HK-2 (cell line): ENCODE measurements around the gene SLC38A8.

ENCODE experiments used
- DNase-seq: peaks from one replicate; pipeline ENCODE4 v3.0.0-alpha.2; 2018; ENCODE audit not compliant: unreplicated experiment

The SLC38A8 gene

DNA sequence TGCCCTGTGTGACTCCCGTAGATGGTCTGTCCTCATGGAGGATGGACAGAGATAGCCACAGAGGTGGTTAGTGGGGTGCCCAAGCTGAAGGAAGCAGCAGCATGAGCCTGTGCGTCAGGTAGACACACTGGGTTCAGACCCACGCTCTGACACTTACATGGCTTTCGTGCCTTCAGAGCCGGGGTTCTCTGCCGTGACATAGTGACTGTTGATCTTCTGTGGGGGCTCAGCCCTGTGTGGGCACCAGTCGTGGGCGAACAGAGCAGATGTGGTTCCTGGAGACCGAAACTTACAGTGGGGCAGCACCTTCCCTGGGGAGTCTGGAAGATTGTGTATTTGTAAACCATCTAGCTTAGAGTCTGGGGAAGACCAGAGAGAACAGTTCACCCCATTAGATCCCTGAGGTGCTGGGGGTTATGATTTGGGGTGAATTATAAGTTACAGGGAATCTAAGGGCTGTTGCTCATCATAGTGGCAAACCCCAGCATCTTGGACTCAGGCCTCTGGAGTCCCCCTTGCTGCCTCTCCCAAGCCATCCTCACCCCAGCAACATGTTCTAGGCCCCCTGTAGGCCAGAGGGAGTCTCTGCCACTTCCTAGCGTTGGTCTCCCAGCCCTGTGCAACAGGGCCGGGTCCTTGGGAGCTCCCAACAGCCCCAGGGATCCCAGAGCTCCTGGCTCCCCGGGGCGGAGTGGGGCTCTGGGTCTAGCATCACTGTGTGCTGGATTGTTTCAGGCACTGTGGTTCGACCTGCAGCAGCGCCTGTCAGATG lies 45.9 kb downstream of the SLC38A8 start:
- DNase-seq = no peak

DNA sequence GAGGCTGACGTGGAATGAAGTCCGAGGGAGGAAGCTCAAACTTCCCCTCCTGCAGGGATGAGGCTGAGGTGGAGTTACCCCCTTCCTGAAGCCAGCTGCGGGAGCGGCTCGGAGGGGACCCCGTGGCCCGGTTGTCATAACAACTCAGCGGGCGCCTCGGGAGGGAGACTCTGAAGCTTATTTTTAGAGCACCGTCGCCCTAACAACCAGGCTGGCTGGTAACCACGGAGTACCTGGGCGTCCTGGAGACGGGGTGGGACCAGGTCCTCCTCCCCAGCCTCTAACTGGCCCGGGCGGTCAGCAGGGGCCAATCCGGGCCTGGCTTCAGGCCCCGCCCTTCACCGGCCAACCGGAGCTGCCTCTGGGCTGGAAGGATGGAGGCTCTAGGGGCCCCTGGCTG lies 46.8 kb downstream of the SLC38A8 start:
- DNase-seq = no peak

DNA sequence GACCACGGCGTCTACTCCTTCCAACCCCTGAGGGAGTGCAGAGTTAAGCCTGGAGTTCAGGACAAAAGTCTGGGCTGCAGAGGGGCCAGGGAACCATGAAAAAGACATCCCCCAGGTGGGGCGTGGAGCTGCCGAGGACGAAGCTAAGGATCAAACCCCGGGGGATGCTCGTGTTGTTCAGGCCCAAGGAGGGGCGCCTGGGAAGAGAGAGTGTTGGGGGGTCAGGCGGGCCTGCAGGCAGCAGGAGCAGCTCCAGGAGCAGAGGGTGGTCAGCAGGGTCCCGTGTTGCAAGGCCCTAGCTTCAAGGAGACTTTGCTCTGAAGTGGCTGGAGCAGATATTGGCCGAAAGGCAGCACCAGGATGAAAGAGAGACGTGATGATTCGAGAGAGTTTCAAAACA lies 47.9 kb downstream of the SLC38A8 start:
- no peak for DNase-seq

- DNase-seq = peak; percentile 27
Measured at GRCh38 chr16:83994087-83994486, 48.5 kb downstream of the SLC38A8 start.

DNA sequence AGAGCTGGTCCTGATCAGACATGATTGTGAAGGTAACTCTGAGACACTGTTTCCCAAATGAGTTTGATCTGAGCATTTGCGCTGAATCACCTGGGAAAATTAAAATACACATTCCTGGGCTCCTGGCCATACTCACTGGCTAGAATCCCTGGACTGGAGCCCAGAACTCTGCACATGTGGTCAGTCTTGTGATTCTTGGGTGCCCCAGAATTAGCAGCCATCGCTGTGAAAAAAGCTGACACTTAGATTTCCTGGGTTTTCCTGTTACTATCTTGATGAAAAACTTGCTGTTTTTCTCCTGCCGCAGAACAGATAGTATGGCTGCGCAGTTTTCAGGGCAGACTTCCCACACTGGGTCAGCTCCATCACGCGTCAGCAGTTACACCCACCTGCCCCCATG lies 50.0 kb downstream of the SLC38A8 start:
- DNase-seq = peak; percentile 30

GRCh38 chr16:83990492-83990891 lies 52.1 kb downstream of the SLC38A8 start:
- DNase-seq = no peak

- DNase-seq = no peak
Measured at GRCh38 chr16:83989300-83989699, 53.3 kb downstream of the SLC38A8 start.

DNA sequence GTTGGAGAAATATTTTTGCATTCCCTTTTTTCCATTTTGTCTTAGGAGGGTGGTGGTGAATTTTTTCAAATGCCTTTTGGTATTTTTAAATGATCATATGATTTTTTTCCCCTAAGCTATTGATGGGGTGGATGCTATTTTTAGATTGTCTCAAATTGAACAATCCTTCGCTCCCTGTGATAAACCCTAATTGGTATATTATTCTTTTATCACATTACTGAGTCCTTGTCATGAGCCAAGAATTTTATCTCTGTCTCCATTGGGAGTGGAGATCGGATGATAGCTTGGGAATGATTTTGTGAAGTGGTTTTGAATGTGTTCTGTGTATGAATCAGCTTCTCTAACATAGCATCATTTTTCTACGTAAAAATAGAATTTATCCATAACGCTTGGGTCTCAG lies 59.1 kb downstream of the SLC38A8 start:
- DNase-seq = no peak

DNA sequence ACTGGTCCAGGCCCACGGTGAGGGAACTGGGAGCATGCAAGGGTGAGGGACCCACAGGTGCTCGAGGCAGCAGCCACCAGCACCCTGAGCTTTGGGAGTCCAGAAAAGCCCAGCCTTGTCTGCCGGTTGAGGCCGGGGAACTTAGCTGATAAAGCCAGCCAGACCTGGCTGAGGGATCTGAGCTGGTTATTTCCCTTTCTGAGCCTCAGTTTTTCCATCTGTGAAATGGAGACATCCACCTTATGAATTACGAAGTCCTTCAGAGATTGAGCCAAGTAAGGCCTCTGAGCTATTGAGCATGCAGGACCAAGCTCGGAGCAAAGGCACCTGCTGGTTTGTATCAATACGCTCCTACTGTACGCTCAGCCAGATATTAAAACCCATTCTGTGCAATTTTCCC lies 60.8 kb downstream of the SLC38A8 start:
- no peak for DNase-seq

DNA sequence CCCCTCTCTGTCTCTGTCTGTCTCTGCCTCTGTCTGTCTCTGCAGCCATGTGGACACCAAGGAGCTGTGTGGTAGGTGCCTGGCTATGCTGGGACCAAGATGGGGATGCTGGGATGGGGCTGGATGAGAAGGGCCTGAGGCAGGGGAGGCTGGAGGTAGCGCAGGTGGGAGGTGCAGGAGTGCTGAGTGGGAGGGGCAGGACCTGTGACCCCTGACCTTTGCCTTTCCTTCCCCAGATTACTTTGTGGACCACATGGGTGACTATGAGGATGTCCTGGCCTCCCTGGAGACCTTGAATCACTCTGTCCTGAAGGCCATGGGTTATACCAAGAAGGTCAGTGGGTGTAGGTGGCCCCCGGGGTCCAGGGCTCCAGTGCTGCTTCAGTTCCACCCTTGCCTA lies 61.8 kb downstream of the SLC38A8 start:
- DNase-seq = no peak

DNA sequence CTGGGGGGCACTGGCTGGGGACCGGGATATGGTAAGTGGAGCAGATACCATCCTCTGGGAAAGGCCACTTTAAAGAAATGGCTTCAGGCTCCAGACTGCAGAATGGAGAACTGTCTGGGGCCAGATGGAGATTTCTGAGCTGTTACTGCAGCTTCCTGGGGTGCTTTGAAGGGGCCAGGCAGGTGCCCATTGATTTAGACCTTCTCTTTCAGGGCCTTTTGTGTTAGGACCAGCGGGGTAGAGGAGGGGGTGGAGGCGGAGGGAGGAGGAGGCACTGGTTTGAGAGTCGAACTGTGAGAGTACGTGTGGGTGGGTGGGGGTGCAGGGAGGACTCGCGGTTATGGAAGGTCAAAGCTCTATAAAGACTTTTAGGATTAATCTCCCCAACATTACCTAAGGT lies 63.2 kb downstream of the SLC38A8 start:
- DNase-seq = no peak

- DNase-seq = no peak
Measured at GRCh38 chr16:83978401-83978904, 64.1 kb downstream of the SLC38A8 start.

DNA sequence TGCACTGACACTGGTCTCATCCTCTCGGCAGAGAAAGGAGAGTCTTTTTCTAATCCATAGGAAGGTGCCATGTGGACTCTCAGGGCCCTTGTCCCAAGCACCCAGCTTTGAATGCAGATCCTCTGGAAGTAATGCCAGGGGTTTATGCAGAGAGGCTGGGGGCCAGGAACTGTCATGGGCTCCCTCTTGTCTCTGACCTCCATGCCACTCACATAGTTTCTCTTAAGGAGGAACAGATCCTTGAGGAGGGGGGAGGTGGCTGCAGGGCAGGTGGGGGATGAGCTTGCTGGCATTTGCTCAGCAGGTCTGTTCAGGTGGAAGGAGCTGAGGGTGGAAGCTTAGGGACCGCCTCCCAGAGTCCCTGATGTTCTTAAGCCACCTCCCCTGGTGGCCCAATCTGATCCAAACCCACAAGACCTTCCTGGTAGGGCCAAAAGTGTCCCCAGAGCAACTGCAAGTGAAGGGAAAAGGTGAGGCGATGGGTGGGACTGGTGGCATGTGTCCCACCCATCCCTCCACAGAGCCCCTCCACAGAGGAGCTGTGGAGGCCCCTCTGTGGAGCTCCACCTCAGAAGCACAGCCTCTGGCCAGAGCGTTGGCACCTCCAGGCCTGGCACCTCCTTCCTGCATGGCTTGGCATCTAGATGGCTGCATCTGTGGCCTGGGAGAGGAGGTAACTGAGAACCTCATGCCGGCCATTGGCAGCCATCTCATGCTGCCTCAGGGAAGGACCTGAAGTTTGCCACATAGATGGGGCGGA lies 65.4 kb downstream of the SLC38A8 start:
- no peak for DNase-seq

- DNase-seq = no peak
Measured at GRCh38 chr16:83975590-83976260, 66.9 kb downstream of the SLC38A8 start.

- DNase-seq = no peak
Measured at GRCh38 chr16:83974475-83974874, 68.1 kb downstream of the SLC38A8 start.

GRCh38 chr16:83973581-83974385 lies 68.8 kb downstream of the SLC38A8 start:
- DNase-seq = no peak

GRCh38 chr16:83973077-83973476 lies 69.5 kb downstream of the SLC38A8 start:
- no peak for DNase-seq

- no peak for DNase-seq
Measured at GRCh38 chr16:83972256-83973008, 70.2 kb downstream of the SLC38A8 start.

GRCh38 chr16:83971165-83972130 lies 71.1 kb downstream of the SLC38A8 start:
- DNase-seq = no peak

- DNase-seq = no peak
Measured at GRCh38 chr16:83970430-83970815, 72.2 kb downstream of the SLC38A8 start.
